Vagina (tissue), 2 donors: ENCODE data around the gene PAQR7. TPM values are rescaled to one million over a fixed set of nuclear protein-coding genes. Genes with fewer than 3 reads are reported as not detected.
A peak's percentile ranks its signal among the peaks of the same experiment; 100 is the strongest.

Source experiments
- DNase-seq, 2 donors: peaks; one replicate each; pipeline ENCODE4 v3.0.0-alpha.2; 2017; ENCODE audit errors: extremely low spot score in 2 of 2
- H3K27ac ChIP-seq: fragments of 200-600 bp; sonication (generic); one replicate; pipeline ENCODE4 v1.5.1; 2019
- H3K27me3 ChIP-seq: fragments of 200-600 bp; sonication (generic); one replicate; pipeline ENCODE4 v1.5.1; 2019
- H3K36me3 ChIP-seq, 2 donors: fragments of 200-600 bp; sonication (generic); one replicate each; pipeline ENCODE4 v1.5.1; 2017 to 2019
- H3K4me1 ChIP-seq: fragments of 200-600 bp; sonication (generic); one replicate; pipeline ENCODE4 v1.5.1; 2019
- H3K4me3 ChIP-seq, 2 donors: fragments of 200-600 bp; sonication (generic); 1 replicate in 1 of 2; 2 replicates in 1 of 2; pipeline ENCODE4 v1.5.1; 2016 to 2019
- H3K9me3 ChIP-seq: fragments of 200-600 bp; sonication (generic); one replicate; pipeline ENCODE4 v1.5.1; 2019
- CTCF ChIP-seq, 3 experiments: fragments of 450-650 bp in 2 of 3; fragments of 200-600 bp in 1 of 3; sonication (generic) in 1 of 3; IDR thresholded peaks; one replicate each; pipeline ENCODE4 v1.5.1; 2017 to 2019; ENCODE audit warnings: antibody characterized with exemption in 3 of 3, mild to moderate bottlenecking in 2 of 3, moderate library complexity in 2 of 3
- POLR2A ChIP-seq, 2 donors: fragments of 450-650 bp; IDR thresholded peaks; one replicate each; pipeline ENCODE4 v1.6.1; 2017; ENCODE audit warnings: antibody characterized with exemption in 2 of 2, mild to moderate bottlenecking in 2 of 2, moderate library complexity in 2 of 2
- POLR2AphosphoS5 ChIP-seq, 2 donors: sonication (generic); formaldehyde crosslinking; IDR thresholded peaks; one replicate each; pipeline ENCODE4 v1.9.0; 2017; ENCODE audit warnings: antibody characterized with exemption in 2 of 2, mild to moderate bottlenecking in 2 of 2, low read depth in 1 of 2; ENCODE audit not compliant: insufficient read depth in 1 of 2
- intact Hi-C: fragments of 100-400 bp; cut with DNase I; formaldehyde crosslinking; loops from one replicate; pipeline ENCODE4 v1.15.1; 2023
- total RNA-seq: library from RNA; depleted of rRNA; stranded (reverse); fragments of >200 nt; gene quantifications from one replicate; pipeline ENCODE4 v1.2.3, GENCODE V29; 2016

The PAQR7 gene
- total RNA-seq, 1 donor from 2014 or later: 7.1 TPM

DNA sequence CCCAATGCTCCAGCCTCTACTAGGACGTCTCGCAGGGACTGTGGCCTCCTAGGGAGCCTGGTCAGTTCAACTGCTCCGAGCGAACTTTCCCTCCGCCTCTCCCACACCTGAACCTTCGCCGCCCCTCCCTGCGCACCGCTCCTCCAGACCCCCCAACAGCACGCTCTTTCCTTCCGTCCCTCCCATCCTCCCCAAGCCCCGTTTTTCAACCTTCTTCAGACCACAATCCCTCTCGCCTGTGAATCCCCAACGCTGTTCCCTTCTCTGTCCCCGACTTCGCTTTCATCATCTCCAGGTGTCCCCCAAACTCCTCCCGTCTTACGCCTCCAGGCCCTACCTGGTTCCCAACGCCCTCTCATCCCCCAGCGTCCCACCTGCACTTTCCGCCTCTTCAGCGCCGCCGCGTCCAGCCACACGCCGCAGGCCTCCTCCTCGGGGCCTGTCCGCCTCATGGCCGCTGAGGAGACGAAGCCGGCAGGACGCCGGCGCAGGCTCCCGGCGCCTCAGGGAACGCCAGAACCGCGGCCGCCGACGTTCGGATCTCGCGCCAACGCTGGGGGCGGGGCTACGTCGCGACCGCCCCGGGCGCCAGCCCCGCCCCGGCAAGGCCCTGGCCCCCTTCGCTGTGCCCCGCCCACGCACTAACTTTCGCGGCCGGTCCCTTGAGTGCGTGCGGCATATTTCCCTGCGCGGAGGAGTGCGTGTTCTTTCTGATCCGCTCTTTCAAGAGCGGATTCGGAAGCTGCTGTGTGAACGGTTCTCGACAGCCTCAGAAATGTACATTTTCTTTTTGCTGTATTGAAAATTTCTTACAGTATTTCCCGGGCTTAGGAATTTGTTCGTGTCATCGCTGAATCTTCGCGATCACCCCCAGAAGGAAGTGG, 16.4 kb downstream of the PAQR7 start, which contains the start of gene AUNIP:
Gene AUNIP, minus strand, starts transcription at position 552 of the 884 bp plus-strand sequence. Its CDS starts 100 bp downstream, at position 452.
- Histone ChIP-seq H3K27ac (peak within 1 kb of the TSS; percentile 51), H3K36me3 (peaks cover 0 to 4% of the 10 kb centered on the region in 2 donors), H3K4me3 (peak within 1 kb of the TSS; percentile 40 to 50), H3K27me3 (no peaks in the 10 kb centered on the region), H3K9me3 (no peaks in the 10 kb centered on the region), H3K4me1 (peaks cover 17% of the 10 kb centered on the region)
- no peak for DNase-seq
- TF ChIP-seq POLR2AphosphoS5 (IDR thresholded peaks at IDR 0.05; ENCODE audit: insufficient read depth in 1 of 2, low read depth in 1 of 2) (peak; percentile 18 to 78), CTCF (IDR thresholded peaks at IDR 0.05) (peak in 1 of 3 experiments; percentile 22), POLR2A (IDR thresholded peaks at IDR 0.05) (peak in 1 of 2 donors; percentile 57)
- intact Hi-C loops: no loop called here

DNA sequence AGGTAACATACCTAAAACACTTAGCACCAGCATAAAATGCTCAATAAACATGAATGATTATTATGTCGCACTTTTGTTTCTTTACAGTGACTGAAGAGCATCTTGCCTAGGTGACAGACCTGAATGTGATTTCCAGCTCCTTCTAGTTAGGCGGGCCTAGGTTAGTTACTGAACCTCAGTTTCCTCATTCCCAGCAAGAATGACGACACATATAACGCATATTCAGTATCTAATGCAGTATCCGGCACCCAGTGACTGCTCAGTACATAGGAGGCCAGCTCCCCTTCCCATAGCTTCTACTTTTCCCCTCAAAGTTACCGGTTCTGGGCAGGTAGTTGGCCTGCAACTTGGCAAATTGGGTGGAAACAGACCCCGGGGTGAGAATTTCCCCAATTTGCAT, 17.0 kb downstream of the PAQR7 start:
- DNase-seq: no peak
- H3K36me3 ChIP-seq: peaks cover 0 to 4% of the 10 kb centered on the region in 2 donors
- no peaks in the 10 kb centered on the region for H3K27me3 ChIP-seq
- peak overlapping the region in 1 of 2 donors; percentile 50 for H3K4me3 ChIP-seq
- H3K9me3 ChIP-seq: no peaks in the 10 kb centered on the region
- no peak for TF ChIP-seq CTCF (IDR thresholded peaks at IDR 0.05)
- no peak for TF ChIP-seq POLR2A (IDR thresholded peaks at IDR 0.05)
- TF ChIP-seq POLR2AphosphoS5 (IDR thresholded peaks at IDR 0.05; ENCODE audit: insufficient read depth in 1 of 2, low read depth in 1 of 2): no peak
- intact Hi-C loops: no loop called here
- H3K27ac ChIP-seq: no peak overlapping the region
- peaks cover 17% of the 10 kb centered on the region for H3K4me1 ChIP-seq

DNA sequence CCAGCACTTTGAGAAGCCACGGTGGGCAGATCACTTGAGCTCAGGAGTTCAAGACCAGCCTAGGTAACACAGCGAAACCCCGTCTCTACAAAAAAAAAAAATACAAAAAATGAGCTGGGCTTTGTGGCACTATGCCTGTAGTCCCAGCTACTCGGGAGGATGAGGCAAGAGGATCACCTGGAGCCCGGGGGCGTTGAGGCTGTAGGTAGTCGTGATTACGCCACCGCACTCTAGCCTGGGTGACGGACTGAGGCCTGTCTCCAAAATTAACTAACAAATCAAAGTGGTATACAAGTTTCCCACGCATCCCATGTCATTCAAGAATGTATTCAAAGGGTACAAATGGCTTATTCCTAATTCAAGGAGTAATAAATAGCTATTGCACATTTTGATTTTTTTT, 18.7 kb downstream of the PAQR7 start:
- TF ChIP-seq POLR2A (IDR thresholded peaks at IDR 0.05) (no peak), POLR2AphosphoS5 (IDR thresholded peaks at IDR 0.05; ENCODE audit: insufficient read depth in 1 of 2, low read depth in 1 of 2) (no peak), CTCF (IDR thresholded peaks at IDR 0.05) (no peak)
- Histone ChIP-seq H3K27me3 (no peaks in the 10 kb centered on the region), H3K9me3 (no peaks in the 10 kb centered on the region), H3K4me1 (peaks cover 17% of the 10 kb centered on the region), H3K27ac (no peak overlapping the region), H3K36me3 (no peaks in the 10 kb centered on the region), H3K4me3 (no peak overlapping the region)
- intact Hi-C loops: no loop called here
- no peak for DNase-seq

GRCh38 chr1:25854554-25854953, 21.0 kb downstream of the PAQR7 start:
- no peak overlapping the region for H3K27ac ChIP-seq

More at GRCh38 chr1:25854554-25854953, 21.0 kb downstream of the PAQR7 start:
- TF ChIP-seq CTCF (IDR thresholded peaks at IDR 0.05): no peak
- TF ChIP-seq POLR2AphosphoS5 (IDR thresholded peaks at IDR 0.05; ENCODE audit: insufficient read depth in 1 of 2, low read depth in 1 of 2): no peak
- TF ChIP-seq POLR2A (IDR thresholded peaks at IDR 0.05): no peak
- Histone ChIP-seq H3K9me3 (no peaks in the 10 kb centered on the region), H3K36me3 (no peaks in the 10 kb centered on the region), H3K4me3 (no peak overlapping the region), H3K27me3 (no peaks in the 10 kb centered on the region), H3K4me1 (peaks cover 8% of the 10 kb centered on the region)
- intact Hi-C loops: no loop called here
- DNase-seq: no peak
